HCT116 (cell line): ENCODE data around the gene C10orf90.

Source experiments
- EZH2 ChIP-seq: fragments of 200-600 bp; sonication (generic); IDR thresholded peaks from 2 replicates; pipeline ENCODE4 v1.6.1; 2017; ENCODE audit warnings: antibody characterized with exemption, mixed run types
- EZH2phosphoT487 ChIP-seq: fragments of 200-600 bp; IDR thresholded peaks from 2 replicates; pipeline ENCODE4 v1.6.1; 2018; ENCODE audit warnings: antibody characterized with exemption, borderline replicate concordance
- POLR2A ChIP-seq: IDR thresholded peaks from 2 replicates; pipeline ENCODE4 v1.7.0; 2011; ENCODE audit warnings: borderline replicate concordance; ENCODE audit not compliant: insufficient read depth, insufficient read length; ENCODE audit errors: extremely low read depth
- POLR2AphosphoS5 ChIP-seq: IDR thresholded peaks from 2 replicates; pipeline ENCODE4 v1.6.1; 2011; ENCODE audit warnings: mild to moderate bottlenecking, low read depth, low read length, moderate library complexity
- SP1 ChIP-seq: IDR thresholded peaks from 2 replicates; pipeline ENCODE4 v1.6.1; 2012; ENCODE audit warnings: low read depth
- ZFX ChIP-seq: fragments of 450-650 bp; IDR thresholded peaks from 2 replicates; pipeline ENCODE4 v1.6.1; 2017
- ZNF274 ChIP-seq: fragments of 200-500 bp; sonication (Bioruptor generic); IDR thresholded peaks from 2 replicates; pipeline ENCODE4 v1.6.1; 2014; ENCODE audit warnings: mild to moderate bottlenecking, low read depth, low read length, inconsistent platforms
- TF ChIP-seq, protein P1 (sequence below), 3 experiments: fragments of 200-600 bp in 1 of 3; sonication (generic) in 1 of 3; IDR thresholded peaks in 2 of 3; conservative IDR thresholded peaks in 1 of 3; 2 replicates each; pipeline ENCODE4 v1.5.1; 2012 to 2017; ENCODE audit warnings: low read depth in 2 of 3, low read length in 2 of 3, antibody characterized with exemption in 1 of 3, borderline replicate concordance in 1 of 3, control low read depth in 1 of 3, mild to moderate bottlenecking in 1 of 3, mixed read lengths in 1 of 3, mixed run types in 1 of 3, moderate library complexity in 1 of 3; ENCODE audit not compliant: insufficient read depth in 1 of 3

- TF ChIP-seq, protein P1, sequence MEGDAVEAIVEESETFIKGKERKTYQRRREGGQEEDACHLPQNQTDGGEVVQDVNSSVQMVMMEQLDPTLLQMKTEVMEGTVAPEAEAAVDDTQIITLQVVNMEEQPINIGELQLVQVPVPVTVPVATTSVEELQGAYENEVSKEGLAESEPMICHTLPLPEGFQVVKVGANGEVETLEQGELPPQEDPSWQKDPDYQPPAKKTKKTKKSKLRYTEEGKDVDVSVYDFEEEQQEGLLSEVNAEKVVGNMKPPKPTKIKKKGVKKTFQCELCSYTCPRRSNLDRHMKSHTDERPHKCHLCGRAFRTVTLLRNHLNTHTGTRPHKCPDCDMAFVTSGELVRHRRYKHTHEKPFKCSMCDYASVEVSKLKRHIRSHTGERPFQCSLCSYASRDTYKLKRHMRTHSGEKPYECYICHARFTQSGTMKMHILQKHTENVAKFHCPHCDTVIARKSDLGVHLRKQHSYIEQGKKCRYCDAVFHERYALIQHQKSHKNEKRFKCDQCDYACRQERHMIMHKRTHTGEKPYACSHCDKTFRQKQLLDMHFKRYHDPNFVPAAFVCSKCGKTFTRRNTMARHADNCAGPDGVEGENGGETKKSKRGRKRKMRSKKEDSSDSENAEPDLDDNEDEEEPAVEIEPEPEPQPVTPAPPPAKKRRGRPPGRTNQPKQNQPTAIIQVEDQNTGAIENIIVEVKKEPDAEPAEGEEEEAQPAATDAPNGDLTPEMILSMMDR (IDR thresholded peaks at IDR 0.05 in 2 of 3, conservative IDR thresholded peaks at IDR 0.05 in 1 of 3; ENCODE audit: borderline replicate concordance in 1 of 3, insufficient read depth in 1 of 3, low read depth in 2 of 3, low read length in 2 of 3): no peak
- TF ChIP-seq SP1 (no peak), EZH2 (no peak), POLR2AphosphoS5 (no peak), POLR2A (no peak), ZFX (no peak), ZNF274 (no peak), EZH2phosphoT487 (no peak)
Measured at GRCh38 chr10:126519185-126519584, 151.3 kb downstream of the C10orf90 start.
